IMR-90 (cell line): ENCODE data around the gene CRYBB2. TPM values are rescaled to one million over a fixed set of nuclear protein-coding genes. Genes with fewer than 3 reads are reported as not detected.

Experiments used
- ATAC-seq: fragments of 200-7000 bp; cut with Tn5 transposase; 2 replicates; pipeline ENCODE4 v1.9.1; 2020; ENCODE audit warnings: low read depth, mild to moderate bottlenecking, moderate library complexity
- Bru-seq: library from RNA; stranded (reverse); fragments of 400-500 nt; gene quantifications from one replicate; lab custom pipeline; 2021; lab: Mats Ljungman, UMichigan
- BruChase-seq, 2 experiments: library from RNA; stranded (reverse); fragments of 400-500 nt; gene quantifications; one replicate each; lab custom pipeline; 2021; lab: Mats Ljungman, UMichigan
- BruUV-seq: library from RNA; stranded (reverse); fragments of 400-500 nt; replicated peaks from 2 replicates; lab custom pipeline; 2021; lab: Mats Ljungman, UMichigan
- CTCF ChIA-PET: fragments of 300-600 bp; formaldehyde crosslinking; extraction: SDS; loops from one replicate; lab custom pipeline; 2021; ENCODE audit warnings: antibody characterized with exemption; lab: Yijun Ruan, JAX
- POLR2A ChIA-PET: fragments of 300-600 bp; sonication (Branson Sonifier 250); formaldehyde crosslinking; loops from one replicate; lab custom pipeline; 2022; ENCODE audit warnings: antibody characterized with exemption; ENCODE audit not compliant: unreplicated experiment; lab: Charles Lee
- DNase-seq: peaks from one replicate; pipeline ENCODE4 v3.0.0; 2013
- H2AFZ ChIP-seq: replicated peaks from 2 replicates; pipeline ENCODE3; 2013; ENCODE audit warnings: low read length, mild to moderate bottlenecking; ENCODE audit not compliant: poor library complexity
- H2AK5ac ChIP-seq: 2 replicates; pipeline ENCODE4 v1.6.1; 2013; ENCODE audit warnings: low read depth, low read length, inconsistent platforms
- H2AK9ac ChIP-seq: replicated peaks from 2 replicates; pipeline ENCODE3; 2013; ENCODE audit warnings: mild to moderate bottlenecking, low read depth, low read length, moderate library complexity; ENCODE audit not compliant: poor library complexity
- H2BK120ac ChIP-seq: 2 replicates; pipeline ENCODE4 v1.6.1; 2013; ENCODE audit warnings: low read depth, low read length, inconsistent platforms
- H2BK15ac ChIP-seq: 3 replicates; pipeline ENCODE4 v1.6.1; 2013; ENCODE audit warnings: low read depth, low read length, inconsistent platforms
- H2BK20ac ChIP-seq: 2 replicates; pipeline ENCODE4 v1.6.1; 2013; ENCODE audit warnings: low read depth, mild to moderate bottlenecking, inconsistent platforms, low read length, moderate library complexity
- H2BK5ac ChIP-seq: 2 replicates; pipeline ENCODE4 v1.6.1; 2013; ENCODE audit warnings: mild to moderate bottlenecking, low read depth, low read length, inconsistent platforms; ENCODE audit not compliant: poor library complexity, severe bottlenecking
- H3K14ac ChIP-seq: replicated peaks from 2 replicates; pipeline ENCODE4 v1.6.1; 2013; ENCODE audit warnings: low read depth, low read length, inconsistent platforms
- H3K18ac ChIP-seq: 2 replicates; pipeline ENCODE4 v1.6.1; 2013; ENCODE audit warnings: low read depth, low read length, control low read depth
- H3K23ac ChIP-seq: 2 replicates; pipeline ENCODE4 v1.6.1; 2013; ENCODE audit warnings: low read depth, low read length, inconsistent platforms
- H3K27ac ChIP-seq: 2 replicates; pipeline ENCODE4 v1.5.1; 2013; ENCODE audit warnings: mild to moderate bottlenecking, control low read depth, low read length; ENCODE audit not compliant: insufficient read depth
- H3K27me3 ChIP-seq: 2 replicates; pipeline ENCODE4 v1.6.1; 2013; ENCODE audit warnings: low read length; ENCODE audit not compliant: control insufficient read depth, insufficient read depth
- H3K36me3 ChIP-seq: 2 replicates; pipeline ENCODE4 v1.6.1; 2013; ENCODE audit warnings: low read length, mixed read lengths; ENCODE audit not compliant: control insufficient read depth, insufficient read depth
- H3K4ac ChIP-seq: 2 replicates; pipeline ENCODE4 v1.6.1; 2013; ENCODE audit warnings: low read depth, low read length, inconsistent platforms
- H3K4me1 ChIP-seq: 2 replicates; pipeline ENCODE4 v1.6.1; 2013; ENCODE audit warnings: low read length, mixed read lengths; ENCODE audit not compliant: control insufficient read depth, insufficient read depth
- H3K4me2 ChIP-seq: 2 replicates; pipeline ENCODE4 v1.6.1; 2013; ENCODE audit warnings: low read depth, mild to moderate bottlenecking, control low read depth, low read length, moderate library complexity
- H3K4me3 ChIP-seq: 2 replicates; pipeline ENCODE4 v1.5.1; 2013; ENCODE audit warnings: low read depth, mild to moderate bottlenecking, control low read depth, low read length, moderate library complexity; ENCODE audit not compliant: insufficient read depth
- H3K56ac ChIP-seq: 2 replicates; pipeline ENCODE4 v1.6.1; 2013; ENCODE audit warnings: low read length, inconsistent platforms; ENCODE audit not compliant: insufficient read depth; ENCODE audit errors: extremely low read depth
- H3K79me1 ChIP-seq, 2 experiments: 2 replicates each; pipeline ENCODE4 v1.6.1; 2013; ENCODE audit warnings: low read length in 2 of 2, inconsistent platforms in 1 of 2, low read depth in 1 of 2
- H3K9ac ChIP-seq: 2 replicates; pipeline ENCODE4 v1.6.1; 2013; ENCODE audit warnings: low read depth, low read length, control low read depth
- H3K9me1 ChIP-seq: 2 replicates; pipeline ENCODE4 v1.6.1; 2013; ENCODE audit warnings: low read length, inconsistent platforms; ENCODE audit not compliant: insufficient read depth
- H3K9me3 ChIP-seq: 2 replicates; pipeline ENCODE4 v1.6.1; 2013; ENCODE audit warnings: low read length; ENCODE audit not compliant: control insufficient read depth, insufficient read depth
- H4K20me1 ChIP-seq: 2 replicates; pipeline ENCODE4 v1.6.1; 2013; ENCODE audit warnings: low read length, inconsistent platforms; ENCODE audit not compliant: insufficient read depth
- H4K5ac ChIP-seq: 2 replicates; pipeline ENCODE4 v1.6.1; 2013; ENCODE audit warnings: mild to moderate bottlenecking, low read depth, low read length, control low read depth
- H4K8ac ChIP-seq, 2 experiments: 2 replicates each; pipeline ENCODE4 v1.6.1; 2013; ENCODE audit warnings: low read depth in 2 of 2, low read length in 2 of 2, control low read depth in 1 of 2, inconsistent platforms in 1 of 2
- H4K91ac ChIP-seq: 2 replicates; pipeline ENCODE4 v1.6.1; 2013; ENCODE audit warnings: low read depth, low read length, inconsistent platforms; ENCODE audit not compliant: insufficient read depth
- BHLHE40 ChIP-seq: fragments of 150-350 bp; IDR thresholded peaks from 2 replicates; pipeline ENCODE4 v1.6.1; 2016; ENCODE audit warnings: mild to moderate bottlenecking, low read depth, low read length
- CEBPB ChIP-seq: IDR thresholded peaks from 2 replicates; pipeline ENCODE4 v1.6.1; 2012; ENCODE audit warnings: low read depth, low read length, improper control_type of control experiment
- CHD1 ChIP-seq: IDR thresholded peaks from 2 replicates; pipeline ENCODE4 v1.6.1; 2012; ENCODE audit warnings: low read depth, low read length, improper control_type of control experiment
- CTCF ChIP-seq: conservative IDR thresholded peaks from 2 replicates; pipeline ENCODE4 v1.5.1; 2012; ENCODE audit warnings: mild to moderate bottlenecking, low read depth, low read length, improper control_type of control experiment
- ELK1 ChIP-seq: fragments of 150-350 bp; IDR thresholded peaks from 2 replicates; pipeline ENCODE4 v1.6.1; 2016; ENCODE audit warnings: low read depth, mild to moderate bottlenecking, low read length, moderate library complexity, borderline replicate concordance
- FOS ChIP-seq: fragments of 150-350 bp; IDR thresholded peaks from 2 replicates; pipeline ENCODE4 v1.6.1; 2016; ENCODE audit warnings: low read depth, low read length
- MAZ ChIP-seq: IDR thresholded peaks from 2 replicates; pipeline ENCODE4 v1.6.1; 2012; ENCODE audit warnings: low read depth, mild to moderate bottlenecking, low read length, improper control_type of control experiment, moderate library complexity, borderline replicate concordance
- MXI1 ChIP-seq: IDR thresholded peaks from 2 replicates; pipeline ENCODE4 v1.6.1; 2012; ENCODE audit warnings: low read depth, mild to moderate bottlenecking, low read length, moderate library complexity, borderline replicate concordance
- NFE2L2 ChIP-seq: fragments of 150-350 bp; IDR thresholded peaks from 2 replicates; pipeline ENCODE4 v1.6.1; 2016; ENCODE audit warnings: low read depth, mild to moderate bottlenecking, low read length
- POLR2A ChIP-seq: IDR thresholded peaks from 2 replicates; pipeline ENCODE4 v1.6.1; 2012; ENCODE audit warnings: mild to moderate bottlenecking, low read depth, low read length
- RAD21 ChIP-seq: IDR thresholded peaks from 2 replicates; pipeline ENCODE4 v1.6.1; 2012; ENCODE audit warnings: low read length, improper control_type of control experiment
- RCOR1 ChIP-seq: IDR thresholded peaks from 2 replicates; pipeline ENCODE4 v1.6.1; 2012; ENCODE audit warnings: mild to moderate bottlenecking, low read length, improper control_type of control experiment; ENCODE audit not compliant: insufficient replicate concordance
- RFX5 ChIP-seq: IDR thresholded peaks from 2 replicates; pipeline ENCODE4 v1.8.0; 2012; ENCODE audit warnings: low read depth, mild to moderate bottlenecking, low read length, moderate library complexity
- SMC3 ChIP-seq: fragments of 150-350 bp; IDR thresholded peaks from 2 replicates; pipeline ENCODE4 v1.6.1; 2016; ENCODE audit warnings: low read depth, mild to moderate bottlenecking, antibody characterized with exemption, low read length, moderate library complexity
- USF2 ChIP-seq: fragments of 150-350 bp; IDR thresholded peaks from 2 replicates; pipeline ENCODE4 v1.6.1; 2017; ENCODE audit warnings: mild to moderate bottlenecking, antibody characterized with exemption, low read length, low read depth
- WGBS, 2 experiments: methylation state at CpG; one replicate each; pipeline versions ENCODE4 v1.1.5 to v1.1.7; 2013; ENCODE audit warnings: missing lambda C conversion rate in 2 of 2; ENCODE audit not compliant: insufficient read length in 1 of 2; ENCODE audit errors: extremely low coverage in 2 of 2; 5-methylcytosine and 5-hydroxymethylcytosine counted together
- dilution Hi-C: fragments of 300-500 bp; cut with HindIII; formaldehyde crosslinking; loops from one replicate; pipeline ENCODE4 v1.14.3; 2018; ENCODE audit warnings: low sequenced_read_pairs; ENCODE audit not compliant: unreplicated experiment
- in situ Hi-C: fragments of 300-500 bp; cut with MboI; formaldehyde crosslinking; loops from 3 replicates; pipeline ENCODE4 v1.14.3; 2019; ENCODE audit warnings: low sequenced_read_pairs, inconsistent platforms, mixed read lengths
- intact Hi-C: fragments of 100-400 bp; cut with micrococcal nuclease; formaldehyde crosslinking; loops from 2 replicates; pipeline ENCODE4 v1.10.0; 2022
- long read RNA-seq: library from polyadenylated mRNA; unstranded; transcript quantifications from one replicate; pipeline ENCODE4 v2.0.0, GENCODE V29; 2021; ENCODE audit not compliant: unreplicated experiment
- polyA plus RNA-seq, 3 experiments: library from polyadenylated mRNA; depleted of rRNA; stranded (reverse); fragments of >200 nt; gene quantifications; 2 replicates each; pipeline ENCODE4 v1.2.3, GENCODE V29; 2012; ENCODE audit warnings: low replicate concordance in 1 of 3
- total RNA-seq: library from RNA; depleted of rRNA; stranded (reverse); fragments of >200 nt; gene quantifications from 2 replicates; pipeline ENCODE4 v1.2.3, GENCODE V29; 2012; rRNA removed

Gene CRYBB2
- not detected in 2 replicates for total RNA-seq
- not detected in 2 replicates for polyA plus RNA-seq (2012; rRNA removed)
- not detected in 2 replicates for polyA plus RNA-seq (2012; cell fraction: cytosol; rRNA removed)
- polyA plus RNA-seq (2012; cell fraction: nucleus; rRNA removed; ENCODE audit: low replicate concordance): not detected in 2 replicates
- not detected for Bru-seq, nascent RNA
- percentile 4 among the genes with signal in this experiment for BruChase-seq, experiment 1, labeled RNA remaining after a 6-hour chase
- BruChase-seq, experiment 2, labeled RNA remaining after a 2-hour chase: percentile 6 among the genes with signal in this experiment
- long read RNA-seq: 0 reads

GRCh38 chr22:25219211-25219689 is at the start of gene CRYBB2:
CRYBB2 (plus strand) TSS chr22:25219639; CDS start chr22:25221430, 1,791 bp downstream.
- Histone ChIP-seq H2BK120ac (no peak within 1 kb of the TSS), H2AK9ac (no peak within 1 kb of the TSS), H2BK20ac (no peak within 1 kb of the TSS), H3K4ac (no peak within 1 kb of the TSS), H2BK5ac (no peak within 1 kb of the TSS), H3K4me1 (no peaks in the 10 kb centered on the region), H3K9ac (no peak within 1 kb of the TSS), H2AK5ac (no peak within 1 kb of the TSS), H4K20me1 (no peaks in the 10 kb centered on the region), H3K4me2 (no peak within 1 kb of the TSS), H3K4me3 (no peak within 1 kb of the TSS), H3K18ac (no peak within 1 kb of the TSS), H3K79me1 (no peaks in the 10 kb centered on the region), H2AFZ (no peak within 1 kb of the TSS), H3K14ac (no peak within 1 kb of the TSS), H3K9me1 (no peaks in the 10 kb centered on the region), H4K8ac (no peak within 1 kb of the TSS), H3K27me3 (no peaks in the 10 kb centered on the region; the same call in 1 of the 2 replicates), H4K91ac (no peak within 1 kb of the TSS), H3K23ac (no peak within 1 kb of the TSS), H3K56ac (no peak within 1 kb of the TSS), H3K27ac (no peak within 1 kb of the TSS), H3K36me3 (no peaks in the 10 kb centered on the region), H3K9me3 (no peaks in the 10 kb centered on the region), H4K5ac (no peak within 1 kb of the TSS), H2BK15ac (no peak within 1 kb of the TSS)
- POLR2A ChIA-PET: no interaction called here
- in situ Hi-C loops (no loop called here), dilution Hi-C loops (no loop called here), intact Hi-C loops (no loop called here)
- CTCF ChIA-PET: no interaction called here
- 100% methylated on average over 5 of the region's 19 CpGs; no CpG with 5 or more reads in 1 of the 2 experiments for WGBS, 2 experiments
- DNase-seq (no peak), ATAC-seq (no peak)
- no TSS peak for BruUV-seq
- TF ChIP-seq POLR2A (no peak), ELK1 (no peak), RFX5 (no peak), CHD1 (no peak), RCOR1 (no peak), NFE2L2 (no peak), MXI1 (no peak), CTCF (no peak), FOS (no peak), BHLHE40 (no peak), USF2 (no peak), SMC3 (no peak), RAD21 (no peak), MAZ (no peak), CEBPB (no peak)
